ENCODE data around the gene ETV6.

- no peak for TF ChIP-seq POLR2AphosphoS5 (IDR thresholded peaks at IDR 0.05; ENCODE audit: low read depth, low read length)
- no peak for TF ChIP-seq POLR2A (IDR thresholded peaks at IDR 0.05; ENCODE audit: low read depth, low read length)
These were observed 226.8 kb downstream of the ETV6 start for GRCh38 chr12:11876307-11876706.

Measured in GM12892 (cell line).